Hepatocyte (in vitro differentiated cells): ENCODE results near the gene KLHL26.

ENCODE experiments used
- EZH2 ChIP-seq: fragments of 200-600 bp; sonication (generic); IDR thresholded peaks from 2 replicates; pipeline ENCODE4 v1.6.1; 2016; ENCODE audit warnings: antibody characterized with exemption, mild to moderate bottlenecking, borderline replicate concordance
- EZH2phosphoT487 ChIP-seq: fragments of 200-600 bp; sonication (generic); IDR thresholded peaks from one replicate; pipeline ENCODE4 v1.6.1; 2018; ENCODE audit warnings: antibody characterized with exemption, mild to moderate bottlenecking, low read depth, moderate library complexity; ENCODE audit not compliant: unreplicated experiment, severe bottlenecking
- TF ChIP-seq, protein P1 (sequence below): fragments of 200-600 bp; sonication (generic); IDR thresholded peaks from 2 replicates; pipeline ENCODE4 v1.5.1; 2016; ENCODE audit warnings: antibody characterized with exemption, mild to moderate bottlenecking; ENCODE audit not compliant: poor library complexity

DNA sequence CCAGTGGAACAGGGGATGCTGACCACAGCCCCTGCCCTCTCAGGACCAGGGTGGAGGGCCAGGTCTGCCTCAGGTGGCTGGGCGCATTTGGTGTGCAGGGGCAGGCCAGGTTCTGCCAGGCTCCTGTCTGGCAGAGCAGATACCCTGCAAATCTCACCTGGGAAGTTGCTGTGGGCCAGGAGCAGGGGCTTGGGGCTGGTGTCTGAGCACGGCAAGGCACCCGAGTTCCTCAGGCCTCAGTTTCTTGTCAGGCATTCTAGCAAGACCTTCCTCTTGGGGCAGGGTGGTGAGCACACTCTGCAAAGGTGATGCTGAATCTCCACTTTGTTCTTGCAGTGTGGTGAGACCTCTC lies 47.8 kb downstream of the KLHL26 start:
- TF ChIP-seq, protein P1, sequence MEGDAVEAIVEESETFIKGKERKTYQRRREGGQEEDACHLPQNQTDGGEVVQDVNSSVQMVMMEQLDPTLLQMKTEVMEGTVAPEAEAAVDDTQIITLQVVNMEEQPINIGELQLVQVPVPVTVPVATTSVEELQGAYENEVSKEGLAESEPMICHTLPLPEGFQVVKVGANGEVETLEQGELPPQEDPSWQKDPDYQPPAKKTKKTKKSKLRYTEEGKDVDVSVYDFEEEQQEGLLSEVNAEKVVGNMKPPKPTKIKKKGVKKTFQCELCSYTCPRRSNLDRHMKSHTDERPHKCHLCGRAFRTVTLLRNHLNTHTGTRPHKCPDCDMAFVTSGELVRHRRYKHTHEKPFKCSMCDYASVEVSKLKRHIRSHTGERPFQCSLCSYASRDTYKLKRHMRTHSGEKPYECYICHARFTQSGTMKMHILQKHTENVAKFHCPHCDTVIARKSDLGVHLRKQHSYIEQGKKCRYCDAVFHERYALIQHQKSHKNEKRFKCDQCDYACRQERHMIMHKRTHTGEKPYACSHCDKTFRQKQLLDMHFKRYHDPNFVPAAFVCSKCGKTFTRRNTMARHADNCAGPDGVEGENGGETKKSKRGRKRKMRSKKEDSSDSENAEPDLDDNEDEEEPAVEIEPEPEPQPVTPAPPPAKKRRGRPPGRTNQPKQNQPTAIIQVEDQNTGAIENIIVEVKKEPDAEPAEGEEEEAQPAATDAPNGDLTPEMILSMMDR: no peak
- no peak for TF ChIP-seq EZH2phosphoT487
- no peak for TF ChIP-seq EZH2
